Vagina (tissue), 2 donors: Measurements from ENCODE around the gene BACE1-AS. TPM values are rescaled to one million over a fixed set of nuclear protein-coding genes. Genes with fewer than 3 reads are reported as not detected.
A peak's percentile ranks its signal among the peaks of the same experiment; 100 is the strongest.
"Not testable (repeated sequence)": the region's sequence is repeated elsewhere in the genome, so short reads cannot be mapped to it uniquely, and the experiment has no call there.

ENCODE experiments used
- DNase-seq, 2 donors: peaks; one replicate each; pipeline ENCODE4 v3.0.0-alpha.2; 2017; ENCODE audit errors: extremely low spot score in 2 of 2
- H3K27ac ChIP-seq: fragments of 200-600 bp; sonication (generic); one replicate; pipeline ENCODE4 v1.5.1; 2019
- H3K27me3 ChIP-seq: fragments of 200-600 bp; sonication (generic); one replicate; pipeline ENCODE4 v1.5.1; 2019
- H3K36me3 ChIP-seq, 2 donors: fragments of 200-600 bp; sonication (generic); one replicate each; pipeline ENCODE4 v1.5.1; 2017 to 2019
- H3K4me1 ChIP-seq: fragments of 200-600 bp; sonication (generic); one replicate; pipeline ENCODE4 v1.5.1; 2019
- H3K4me3 ChIP-seq, 2 donors: fragments of 200-600 bp; sonication (generic); 1 replicate in 1 of 2; 2 replicates in 1 of 2; pipeline ENCODE4 v1.5.1; 2016 to 2019
- H3K9me3 ChIP-seq: fragments of 200-600 bp; sonication (generic); one replicate; pipeline ENCODE4 v1.5.1; 2019
- POLR2A ChIP-seq, 2 donors: fragments of 450-650 bp; IDR thresholded peaks; one replicate each; pipeline ENCODE4 v1.6.1; 2017; ENCODE audit warnings: antibody characterized with exemption in 2 of 2, mild to moderate bottlenecking in 2 of 2, moderate library complexity in 2 of 2
- POLR2AphosphoS5 ChIP-seq, 2 donors: sonication (generic); formaldehyde crosslinking; IDR thresholded peaks; one replicate each; pipeline ENCODE4 v1.9.0; 2017; ENCODE audit warnings: antibody characterized with exemption in 2 of 2, mild to moderate bottlenecking in 2 of 2, low read depth in 1 of 2; ENCODE audit not compliant: insufficient read depth in 1 of 2
- intact Hi-C: fragments of 100-400 bp; cut with DNase I; formaldehyde crosslinking; loops from one replicate; pipeline ENCODE4 v1.15.1; 2023
- total RNA-seq: library from RNA; depleted of rRNA; stranded (reverse); fragments of >200 nt; gene quantifications from one replicate; pipeline ENCODE4 v1.2.3, GENCODE V29; 2016
- TF ChIP-seq, protein P1 (sequence below), 3 experiments: fragments of 450-650 bp in 2 of 3; fragments of 200-600 bp in 1 of 3; sonication (generic) in 1 of 3; IDR thresholded peaks; one replicate each; pipeline ENCODE4 v1.5.1; 2017 to 2019; ENCODE audit warnings: antibody characterized with exemption in 3 of 3, mild to moderate bottlenecking in 2 of 3, moderate library complexity in 2 of 3

Gene BACE1-AS
- total RNA-seq, 1 donor from 2014 or later: 10.6 TPM

DNA sequence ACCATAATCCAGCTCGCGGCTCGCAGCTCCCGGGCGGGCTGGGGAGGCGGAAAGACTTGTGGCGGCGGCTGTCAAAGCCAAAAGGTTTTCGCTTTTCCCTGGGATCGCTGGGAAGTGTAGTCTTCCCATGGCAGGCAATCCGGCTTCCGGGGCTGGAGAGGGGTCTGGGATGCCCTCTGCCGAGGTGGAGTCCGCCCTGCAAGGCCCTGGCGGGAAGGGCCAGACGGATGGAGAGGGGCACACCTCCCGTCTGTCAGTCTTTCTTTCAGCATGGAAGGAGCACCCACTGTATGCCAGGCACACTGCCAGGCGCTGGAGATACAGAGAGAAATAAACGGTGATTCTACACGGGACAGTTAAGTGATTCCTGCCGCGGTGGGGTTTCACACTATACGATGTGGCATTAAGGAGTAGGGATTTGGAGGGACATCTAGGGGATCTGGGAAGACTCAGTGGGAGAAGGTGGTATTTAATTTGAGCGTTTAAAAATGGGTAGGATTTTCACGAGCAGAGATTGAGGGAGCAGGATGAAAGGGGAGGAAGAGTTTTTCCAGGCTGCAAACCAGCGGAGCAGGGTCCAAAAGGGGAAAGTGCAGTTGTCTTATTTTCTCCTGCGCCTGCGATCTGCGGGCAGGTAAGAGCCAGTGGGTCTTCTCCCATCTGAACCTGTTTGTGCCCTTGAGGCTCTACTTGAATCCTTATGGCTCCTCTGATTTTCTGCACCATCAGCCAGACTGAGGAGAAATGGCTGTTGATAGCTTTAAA is 25.2 kb downstream of the BACE1-AS start, which contains the start of gene BACE1:
BACE1 (minus strand) TSS at position 60 of the 765 bp plus-strand sequence. CDS start 461 bp downstream, outside the sequence.
- Histone ChIP-seq H3K9me3 (no peaks in the 10 kb centered on the region), H3K36me3 (no peaks in the 10 kb centered on the region), H3K4me3 (peak within 1 kb of the TSS; percentile 86 to 89), H3K27me3 (no peaks in the 10 kb centered on the region), H3K27ac (peak within 1 kb of the TSS; percentile 56), H3K4me1 (peaks cover 39% of the 10 kb centered on the region)
- peak; percentile 40 to 75 for TF ChIP-seq POLR2AphosphoS5 (IDR thresholded peaks at IDR 0.05; ENCODE audit: insufficient read depth in 1 of 2, low read depth in 1 of 2)
- TF ChIP-seq, protein P1, sequence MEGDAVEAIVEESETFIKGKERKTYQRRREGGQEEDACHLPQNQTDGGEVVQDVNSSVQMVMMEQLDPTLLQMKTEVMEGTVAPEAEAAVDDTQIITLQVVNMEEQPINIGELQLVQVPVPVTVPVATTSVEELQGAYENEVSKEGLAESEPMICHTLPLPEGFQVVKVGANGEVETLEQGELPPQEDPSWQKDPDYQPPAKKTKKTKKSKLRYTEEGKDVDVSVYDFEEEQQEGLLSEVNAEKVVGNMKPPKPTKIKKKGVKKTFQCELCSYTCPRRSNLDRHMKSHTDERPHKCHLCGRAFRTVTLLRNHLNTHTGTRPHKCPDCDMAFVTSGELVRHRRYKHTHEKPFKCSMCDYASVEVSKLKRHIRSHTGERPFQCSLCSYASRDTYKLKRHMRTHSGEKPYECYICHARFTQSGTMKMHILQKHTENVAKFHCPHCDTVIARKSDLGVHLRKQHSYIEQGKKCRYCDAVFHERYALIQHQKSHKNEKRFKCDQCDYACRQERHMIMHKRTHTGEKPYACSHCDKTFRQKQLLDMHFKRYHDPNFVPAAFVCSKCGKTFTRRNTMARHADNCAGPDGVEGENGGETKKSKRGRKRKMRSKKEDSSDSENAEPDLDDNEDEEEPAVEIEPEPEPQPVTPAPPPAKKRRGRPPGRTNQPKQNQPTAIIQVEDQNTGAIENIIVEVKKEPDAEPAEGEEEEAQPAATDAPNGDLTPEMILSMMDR (IDR thresholded peaks at IDR 0.05): peak in 2 of 3 experiments; percentile 8 to 24
- TF ChIP-seq POLR2A (IDR thresholded peaks at IDR 0.05): no peak
- DNase-seq: no peak
- intact Hi-C loops: loop anchor here (5.0 kb wide), 1 partner anchor 84 kb away; the partner anchor contains the start of genes PCSK7 and RNF214

DNA sequence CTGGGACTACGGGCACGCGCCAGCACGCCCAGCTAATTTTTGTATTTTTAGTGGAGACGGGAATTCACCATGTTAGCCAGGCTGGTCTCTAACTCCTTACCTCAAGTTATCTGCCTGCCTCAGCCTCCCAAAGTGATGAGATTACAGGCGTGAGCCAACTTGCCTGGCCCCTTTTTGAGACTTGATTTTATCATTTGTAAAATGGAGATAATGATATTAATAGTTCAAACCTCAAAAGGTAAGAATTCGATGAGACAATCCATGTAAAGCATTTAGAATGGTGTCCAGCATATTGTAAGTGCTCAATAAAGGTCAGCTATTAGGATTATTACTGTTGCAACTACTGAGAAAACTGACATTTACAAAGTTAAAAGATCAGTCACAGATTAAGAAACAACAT is 27.6 kb downstream of the BACE1-AS start:
- DNase-seq: no peak
- intact Hi-C loops: loop anchor here (5.0 kb wide), 1 partner anchor 86 kb away; the partner anchor contains the start of genes PCSK7 and RNF214
- H3K36me3 ChIP-seq: no peaks in the 10 kb centered on the region
- no peak overlapping the region for H3K4me3 ChIP-seq
- H3K4me1 ChIP-seq: peaks cover 31% of the 10 kb centered on the region
- H3K27me3 ChIP-seq: no peaks in the 10 kb centered on the region
- H3K9me3 ChIP-seq: no peaks in the 10 kb centered on the region
- TF ChIP-seq, protein P1 (IDR thresholded peaks at IDR 0.05): no peak
- TF ChIP-seq POLR2A (IDR thresholded peaks at IDR 0.05) (no peak), POLR2AphosphoS5 (IDR thresholded peaks at IDR 0.05; ENCODE audit: insufficient read depth in 1 of 2, low read depth in 1 of 2) (no peak)
- H3K27ac ChIP-seq: no peak overlapping the region

DNA sequence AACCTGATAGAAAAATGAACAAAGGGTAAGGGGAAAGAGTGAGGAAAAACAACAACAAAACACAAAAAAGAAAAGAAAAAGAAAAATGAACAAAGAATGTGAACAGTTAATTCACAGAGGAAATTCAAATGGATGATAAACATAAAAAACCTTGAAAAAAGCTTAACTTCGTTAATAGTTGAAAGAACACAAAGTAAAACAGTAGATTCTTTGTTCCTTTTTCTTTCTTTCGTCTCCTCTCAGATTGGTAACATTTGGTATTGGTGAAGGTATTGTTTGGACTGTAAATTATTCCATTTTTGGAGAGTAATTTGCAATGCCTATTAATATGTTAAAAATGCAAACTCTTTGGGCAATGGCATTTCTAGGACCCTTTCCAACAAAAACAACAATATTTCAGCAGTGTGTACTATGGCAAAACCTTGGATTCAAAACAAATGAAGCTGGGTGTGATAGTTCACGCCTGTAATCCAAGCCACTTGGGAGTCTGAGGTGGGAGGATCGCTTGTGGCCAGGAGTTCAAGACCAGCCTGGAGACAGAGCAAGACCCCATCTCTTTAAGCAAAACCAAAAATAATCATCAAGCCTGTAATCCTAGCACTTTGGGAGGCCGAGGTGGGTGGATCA is 28.2 kb downstream of the BACE1-AS start:
- Histone ChIP-seq H3K36me3 (no peaks in the 10 kb centered on the region), H3K27ac (no peak overlapping the region), H3K9me3 (no peaks in the 10 kb centered on the region), H3K4me1 (peaks cover 25% of the 10 kb centered on the region), H3K4me3 (no peak overlapping the region), H3K27me3 (no peaks in the 10 kb centered on the region)
- TF ChIP-seq POLR2A (IDR thresholded peaks at IDR 0.05) (no peak), POLR2AphosphoS5 (IDR thresholded peaks at IDR 0.05; ENCODE audit: insufficient read depth in 1 of 2, low read depth in 1 of 2) (no peak)
- TF ChIP-seq, protein P1 (IDR thresholded peaks at IDR 0.05): no peak
- no peak for DNase-seq
- intact Hi-C loops: loop anchor here (5.0 kb wide), 1 partner anchor 87 kb away; the partner anchor contains the start of genes PCSK7 and RNF214

DNA sequence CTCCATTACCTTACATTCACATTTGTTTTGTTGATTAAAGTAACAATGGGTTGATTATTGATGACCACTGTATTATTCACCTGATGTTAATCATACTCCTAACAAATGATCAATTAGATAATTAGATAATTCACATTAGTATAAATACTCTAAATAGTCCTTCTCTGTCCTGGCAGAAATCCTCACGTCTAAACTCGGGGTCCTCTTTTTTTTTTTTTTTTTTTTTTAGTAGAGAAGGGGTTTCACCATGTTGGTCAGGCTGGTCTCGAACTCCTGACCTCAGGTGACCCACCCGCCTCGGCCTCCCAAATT is 36.1 kb downstream of the BACE1-AS start:
- intact Hi-C loops, DNase-seq, H3K27me3 ChIP-seq, H3K9me3 ChIP-seq, H3K36me3 ChIP-seq: not testable (repeated sequence)
- H3K4me3 ChIP-seq: peak overlapping the region; percentile 62 to 77
- peak overlapping the region; percentile 80 for H3K27ac ChIP-seq
- H3K4me1 ChIP-seq: peaks cover 11% of the 10 kb centered on the region

DNA sequence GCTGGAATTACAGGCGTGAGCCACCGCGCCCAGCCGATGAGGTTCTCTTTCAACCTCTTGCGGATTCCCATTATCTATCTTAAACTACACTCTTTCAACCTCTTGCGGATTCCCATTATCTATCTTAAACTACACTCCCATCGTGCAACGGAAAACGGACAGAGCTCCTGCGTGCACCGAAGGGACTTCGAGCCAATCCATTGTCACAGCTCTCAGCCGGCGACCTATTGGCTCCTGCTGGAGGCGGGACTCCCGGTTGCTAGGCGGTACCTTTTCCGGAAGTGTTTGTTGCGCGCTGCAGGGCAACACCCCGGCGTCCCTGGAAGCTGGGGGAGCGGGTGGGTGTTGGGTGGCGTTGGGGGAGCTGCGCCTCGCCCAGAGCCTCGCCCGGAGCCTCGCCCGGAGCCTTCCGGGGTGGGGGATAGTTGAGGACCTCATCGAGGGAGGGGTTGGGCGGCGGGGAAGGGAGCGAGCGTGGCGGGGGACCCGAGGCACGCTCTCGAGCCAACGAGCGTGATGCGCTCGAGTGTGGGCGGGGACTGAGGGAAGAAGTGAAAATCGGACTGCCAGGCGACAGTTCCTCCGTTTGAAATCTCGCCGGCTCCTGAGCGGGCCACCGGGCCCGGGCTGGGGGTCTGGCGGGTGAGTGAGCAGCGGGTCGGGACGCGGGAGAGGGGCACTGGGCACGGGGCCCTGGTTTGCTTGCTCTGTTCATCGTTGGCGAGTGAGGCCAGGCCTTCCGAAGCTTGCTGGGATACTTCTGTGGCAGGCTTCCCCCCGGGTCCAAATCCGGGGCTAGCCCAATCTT is 36.6 kb downstream of the BACE1-AS start, which contains the start of gene CEP164:
CEP164 (plus strand) TSS at position 288 of the 808 bp plus-strand sequence. CDS start 10,733 bp downstream, outside the sequence.
- Histone ChIP-seq H3K9me3 (no peaks in the 10 kb centered on the region), H3K27me3 (no peaks in the 10 kb centered on the region), H3K36me3 (no peaks in the 10 kb centered on the region), H3K4me3 (peak within 1 kb of the TSS; percentile 62 to 77), H3K4me1 (peaks cover 11% of the 10 kb centered on the region), H3K27ac (peak within 1 kb of the TSS; percentile 80)
- intact Hi-C loops: no loop called here
- peak; percentile 82 to 88 for TF ChIP-seq POLR2AphosphoS5 (IDR thresholded peaks at IDR 0.05; ENCODE audit: insufficient read depth in 1 of 2, low read depth in 1 of 2)
- TF ChIP-seq POLR2A (IDR thresholded peaks at IDR 0.05): peak in 1 of 2 donors; percentile 24
- TF ChIP-seq, protein P1 (IDR thresholded peaks at IDR 0.05): no peak
- peak in 1 of 2 donors; percentile 97 for DNase-seq
